Measurements from ENCODE around the gene SLC22A6.

GRCh38 chr11:62962391-62962790, 22.4 kb downstream of the SLC22A6 start:
- TF ChIP-seq EGR1 (IDR thresholded peaks at IDR 0.05) (no peak), TAF1 (IDR thresholded peaks at IDR 0.05; ENCODE audit: low read depth) (no peak), MAX (IDR thresholded peaks at IDR 0.05) (no peak), EP300 (IDR thresholded peaks at IDR 0.05; ENCODE audit: borderline replicate concordance) (no peak), FOXM1 (IDR thresholded peaks at IDR 0.05; ENCODE audit: borderline replicate concordance, low read depth) (no peak), CREB1 (IDR thresholded peaks at IDR 0.05; ENCODE audit: low read depth) (no peak)
